SK-N-MC (cell line): ENCODE results near the gene LGALS13.

Experiments used
- EZH2 ChIP-seq: fragments of 200-600 bp; sonication (generic); IDR thresholded peaks from one replicate; pipeline ENCODE4 v1.6.1; 2017; ENCODE audit warnings: antibody characterized with exemption
- FOXP2 ChIP-seq: optimal IDR thresholded peaks from 2 replicates; pipeline ENCODE3; 2011; ENCODE audit warnings: mild to moderate bottlenecking, moderate library complexity; ENCODE audit not compliant: insufficient read depth; ENCODE audit errors: extremely low read length, control extremely low read depth
- POLR2AphosphoS5 ChIP-seq: IDR thresholded peaks from 2 replicates; pipeline ENCODE4 v1.6.1; 2012; ENCODE audit warnings: mild to moderate bottlenecking, low read depth, low read length, borderline replicate concordance

GRCh38 chr19:39558624-39559117 is 43.7 kb upstream of the LGALS13 start:
- TF ChIP-seq POLR2AphosphoS5 (no peak), EZH2 (no peak), FOXP2 (no peak)
